ENCODE measurements around the gene LYPD6. TPM values are rescaled to one million over a fixed set of nuclear protein-coding genes. Genes with fewer than 3 reads are reported as not detected.

Gene LYPD6
- total RNA-seq, 1 experiment from 2014 or later: 8.6 TPM

DNA sequence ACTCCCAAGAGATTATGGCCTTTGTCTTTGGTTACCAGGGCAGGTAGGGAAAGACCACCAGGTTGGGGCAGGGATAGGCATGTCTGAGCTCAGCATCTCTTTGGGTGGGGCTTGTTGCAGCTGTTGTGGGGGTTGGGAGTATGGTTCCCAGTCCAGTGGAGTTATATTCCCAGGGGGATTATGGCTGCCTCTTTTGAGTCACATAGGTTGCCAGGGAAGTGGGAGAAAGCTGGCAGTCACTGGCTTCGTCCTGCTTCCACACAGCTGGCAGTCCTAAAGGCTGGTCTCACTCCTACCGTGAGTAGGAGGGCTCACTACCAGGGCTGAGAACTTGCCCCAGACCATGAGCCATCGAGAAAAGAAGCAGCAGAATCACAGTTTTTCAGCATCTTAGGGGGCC lies 79.1 kb downstream of the LYPD6 start:
- DNase-seq (ENCODE audit: low spot score): no peak

DNA sequence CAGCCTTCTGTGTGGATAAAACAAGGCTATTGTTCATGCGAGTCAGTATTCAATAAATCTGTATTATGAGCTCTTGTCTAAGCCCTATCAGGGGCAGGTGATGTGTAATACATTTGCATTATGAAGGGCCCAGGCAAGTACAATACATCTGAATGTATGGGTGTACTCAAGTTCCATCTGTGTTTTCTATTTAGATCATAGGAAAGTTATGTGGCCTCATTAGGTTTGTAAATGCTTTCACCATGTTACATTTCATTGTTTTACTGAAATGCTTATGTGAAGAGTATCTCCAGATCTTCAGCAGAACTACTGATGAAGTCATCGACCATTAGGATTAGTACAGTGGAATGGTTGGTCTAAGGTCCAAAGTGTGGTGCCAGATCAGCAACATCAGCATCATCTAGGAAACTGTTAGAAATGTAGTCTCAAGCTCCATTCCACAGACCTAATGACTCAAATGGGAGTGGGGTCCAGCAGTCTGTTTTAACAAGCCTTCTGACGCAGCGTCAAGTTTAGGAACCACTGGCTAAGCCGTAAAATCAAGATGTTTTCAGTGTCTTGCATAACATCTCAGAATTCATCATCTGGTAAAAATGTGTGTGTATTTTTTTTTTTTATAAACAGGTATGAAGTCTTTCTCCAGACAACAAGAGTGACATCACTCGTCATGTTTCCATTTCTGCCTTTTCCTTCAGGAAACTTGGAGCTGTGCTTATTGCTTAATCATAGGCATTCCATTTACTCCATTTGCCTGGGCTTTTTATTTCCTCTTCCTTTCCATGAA lies 80.5 kb downstream of the LYPD6 start:
- DNase-seq (ENCODE audit: low spot score): peak; percentile 64

GRCh38 chr2:149413487-149413886 lies 83.1 kb downstream of the LYPD6 start:
- DNase-seq (ENCODE audit: low spot score): no peak

- DNase-seq (ENCODE audit: low spot score): no peak
These were observed 84.7 kb downstream of the LYPD6 start for GRCh38 chr2:149415086-149415485.

DNA sequence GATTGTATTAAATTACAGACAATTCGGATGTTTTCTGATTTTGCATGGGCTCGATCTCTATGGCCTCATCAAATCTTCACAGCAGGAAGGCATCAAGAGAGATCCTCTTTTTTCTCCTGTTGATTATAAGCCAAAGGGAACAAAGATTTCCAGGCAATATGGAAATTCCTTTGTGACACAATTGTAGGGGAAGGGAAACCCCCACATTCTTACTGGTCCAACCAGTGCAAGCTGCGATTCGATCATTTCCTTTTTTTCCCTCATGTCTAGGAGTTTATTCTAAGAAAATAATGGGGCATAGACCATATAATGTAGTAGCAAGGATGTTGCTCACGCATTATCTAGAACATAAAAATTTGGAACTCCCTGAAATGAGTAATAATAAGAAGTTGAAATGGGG lies 87.7 kb downstream of the LYPD6 start:
- no peak for DNase-seq (ENCODE audit: low spot score)

DNA sequence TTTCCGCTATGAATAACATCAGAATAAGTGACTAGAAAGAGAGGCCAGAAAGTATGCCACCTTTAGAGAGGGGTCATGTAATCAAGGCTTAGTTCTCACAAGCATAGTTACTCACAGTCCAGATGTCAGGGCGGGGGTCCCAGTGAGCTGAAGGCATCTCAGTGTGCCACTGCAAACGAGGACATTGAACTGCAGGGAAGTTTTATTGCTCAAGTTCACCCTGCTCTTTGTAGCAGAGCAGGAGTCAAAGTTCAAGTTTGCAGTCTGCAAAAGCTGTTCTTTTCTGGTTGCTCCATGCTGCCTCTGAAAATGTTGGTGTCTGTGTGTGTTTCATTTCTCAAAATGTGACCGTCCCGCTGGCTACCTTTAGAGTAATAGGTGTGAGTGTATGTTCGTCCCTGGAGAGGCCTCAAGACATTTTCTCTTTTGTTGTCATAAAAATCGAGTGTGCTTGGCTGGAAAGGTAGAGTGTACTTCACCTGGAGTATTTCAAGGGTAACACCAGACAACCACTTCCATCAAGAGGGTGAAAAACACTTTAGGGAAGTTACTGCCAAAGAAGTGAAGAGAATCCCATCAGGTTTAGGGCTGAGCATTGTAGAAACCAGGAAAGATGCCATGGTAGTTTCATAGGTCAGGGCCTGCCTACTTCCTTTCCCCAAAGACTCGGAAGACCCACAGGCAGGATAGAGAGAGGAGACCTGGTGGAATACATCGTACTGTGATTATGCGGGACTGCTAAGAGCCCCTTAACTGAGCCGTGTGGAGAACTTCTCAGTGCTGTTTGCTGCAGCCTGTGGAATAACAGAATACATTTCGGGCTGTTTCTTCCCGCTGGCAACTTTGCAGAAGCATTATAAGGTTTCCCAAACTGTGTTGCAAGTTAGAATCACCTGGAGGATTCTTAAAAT lies 89.9 kb downstream of the LYPD6 start:
- no peak for DNase-seq (ENCODE audit: low spot score)

DNA sequence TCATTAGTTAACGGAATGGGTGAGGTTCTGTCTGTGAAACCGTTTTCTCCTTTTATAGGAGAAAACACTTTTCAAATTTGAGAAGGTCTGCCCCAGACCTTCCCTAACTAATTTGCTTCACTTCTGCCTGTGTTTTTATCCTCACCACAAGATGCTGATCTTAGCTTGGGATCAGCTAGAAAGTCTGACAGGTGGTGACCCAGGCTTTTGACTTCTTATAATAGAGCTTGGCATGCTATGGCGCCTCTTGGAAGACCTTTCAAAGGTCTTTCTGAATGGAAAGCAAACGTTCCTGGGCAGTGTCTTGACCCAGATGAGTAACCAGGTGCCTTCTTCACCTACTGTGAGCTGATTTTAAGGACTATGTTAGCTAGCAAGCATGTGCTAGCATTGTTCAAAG lies 91.4 kb downstream of the LYPD6 start:
- no peak for DNase-seq (ENCODE audit: low spot score)

DNA sequence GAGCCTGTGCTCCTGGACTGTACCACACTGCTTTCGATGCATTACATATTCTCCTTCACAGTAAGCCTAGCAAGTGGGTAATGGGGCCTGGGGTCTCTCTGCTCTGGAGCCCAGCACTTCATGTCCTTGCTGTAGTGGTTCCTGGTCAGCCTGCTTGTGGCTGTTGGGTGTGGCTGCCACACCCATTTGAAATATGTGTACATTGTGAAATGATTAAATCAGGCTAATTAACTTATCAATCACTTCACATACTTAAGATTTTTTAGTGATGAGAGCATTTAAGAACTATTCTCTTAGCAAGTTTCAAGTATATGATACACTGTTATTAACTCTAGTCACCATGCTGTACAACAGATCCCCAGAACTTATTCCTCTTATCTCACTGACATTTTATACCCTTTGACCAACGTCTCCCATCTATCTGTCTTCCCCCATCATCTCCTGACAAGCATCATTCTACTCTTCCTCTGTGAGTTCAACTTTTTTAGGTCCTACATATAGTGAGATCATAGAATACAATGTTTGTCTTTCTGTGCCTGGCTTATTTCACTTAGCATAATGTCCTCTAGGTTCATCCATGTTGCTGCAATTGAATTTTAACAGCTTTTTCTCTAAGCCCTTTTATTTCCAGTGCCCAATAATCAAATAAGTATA lies 92.1 kb downstream of the LYPD6 start:
- no peak for DNase-seq (ENCODE audit: low spot score)

- DNase-seq (ENCODE audit: low spot score): no peak
These were observed 92.6 kb downstream of the LYPD6 start for GRCh38 chr2:149422991-149423338.

DNA sequence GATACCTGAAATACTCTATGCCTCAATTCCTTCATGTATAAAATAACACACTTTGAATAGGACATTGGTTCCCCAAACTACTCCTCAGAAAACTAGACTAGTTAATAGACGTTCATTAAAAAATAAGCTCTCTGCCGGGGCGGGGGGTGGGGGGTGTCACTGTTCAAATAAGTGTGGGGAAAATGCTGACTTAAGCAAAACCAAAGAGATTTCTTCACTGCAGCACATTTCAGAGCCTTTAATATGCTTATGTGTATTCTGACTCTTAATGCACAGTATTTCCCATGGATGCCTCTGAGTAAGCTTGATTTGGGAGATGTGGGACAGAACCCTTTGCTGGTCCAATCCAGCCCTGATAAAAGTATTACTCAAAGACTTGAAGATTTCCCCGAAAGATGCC lies 93.2 kb downstream of the LYPD6 start:
- DNase-seq (ENCODE audit: low spot score): no peak

- DNase-seq (ENCODE audit: low spot score): no peak
These were observed 97.0 kb downstream of the LYPD6 start for GRCh38 chr2:149427387-149427786.

GRCh38 chr2:149428783-149429182 lies 98.4 kb downstream of the LYPD6 start:
- DNase-seq (ENCODE audit: low spot score): no peak

DNA sequence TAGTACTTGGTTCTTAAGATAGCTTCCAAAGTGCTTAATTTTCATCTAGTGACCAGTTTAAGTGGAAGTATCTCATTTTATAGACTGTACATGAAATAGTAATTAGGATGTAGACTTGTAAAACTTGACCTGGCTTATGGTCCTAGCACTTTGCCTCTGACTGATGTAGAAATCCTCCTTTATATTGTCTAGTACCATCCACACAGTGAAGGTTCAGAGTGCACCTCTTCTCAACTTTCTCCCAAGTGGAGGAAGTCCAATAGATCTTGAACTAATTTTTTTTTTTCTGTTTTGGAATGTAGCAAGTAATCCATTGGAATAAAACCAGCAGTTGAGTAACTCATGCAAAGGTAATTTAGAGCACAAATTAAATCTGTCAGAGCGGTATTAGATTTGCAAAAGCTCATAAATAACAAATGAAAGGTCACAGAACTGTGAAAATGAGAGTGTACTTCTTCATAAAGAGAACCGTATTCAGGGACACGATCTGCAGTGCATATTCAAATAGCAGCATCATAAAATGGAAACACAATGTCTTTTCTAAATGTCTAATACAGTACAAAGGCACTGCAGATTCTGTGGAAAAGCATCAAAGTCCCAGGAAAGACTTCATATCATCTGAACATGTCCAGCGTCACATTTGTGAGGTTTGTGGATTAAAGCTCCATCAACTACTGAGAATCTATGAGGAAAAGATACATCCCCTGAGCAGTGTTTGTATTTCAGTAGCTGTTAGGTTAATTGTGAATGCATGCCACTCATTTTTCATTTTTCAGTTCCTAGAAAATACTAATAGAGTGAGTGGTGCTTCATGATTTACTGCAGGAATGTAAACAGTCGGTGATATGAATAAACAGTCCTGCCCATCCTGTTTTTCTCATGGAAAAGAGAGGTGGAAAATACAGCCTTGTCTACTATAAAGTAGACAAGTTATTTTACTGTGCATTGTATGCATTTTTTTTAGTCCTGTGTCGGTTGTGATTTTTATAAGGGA lies 100.7 kb downstream of the LYPD6 start:
- no peak for DNase-seq (ENCODE audit: low spot score)

DNA sequence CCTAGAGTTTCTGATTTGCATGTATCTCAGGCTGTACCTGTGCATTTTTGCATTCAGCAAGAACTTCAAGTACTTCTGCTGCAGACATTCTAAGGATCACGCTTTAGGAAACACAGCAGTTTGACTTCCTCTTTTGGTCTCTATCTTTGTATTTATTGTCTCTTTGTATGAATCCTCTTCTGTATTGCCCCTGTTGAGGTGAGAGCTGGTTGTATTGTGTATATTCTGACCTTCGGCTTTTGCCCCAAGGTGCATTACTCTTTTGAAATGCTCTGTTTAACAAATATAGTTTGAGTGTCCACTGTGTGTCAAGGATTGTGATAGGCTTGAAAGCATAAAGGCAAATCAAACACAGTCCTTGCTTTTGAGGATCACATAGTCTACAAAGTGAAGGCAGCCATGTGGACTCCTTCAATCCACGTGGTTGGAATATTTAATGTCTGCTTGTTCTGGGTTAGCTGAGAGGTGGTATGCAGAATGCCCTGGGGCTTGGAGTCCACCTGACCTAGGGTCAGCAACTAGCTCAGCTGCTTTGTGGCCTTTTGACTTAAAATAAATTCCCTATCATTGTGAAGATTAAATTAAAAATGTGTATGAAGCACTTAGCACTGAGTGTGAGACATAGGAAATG lies 108.1 kb downstream of the LYPD6 start:
- no peak for DNase-seq (ENCODE audit: low spot score)

DNA sequence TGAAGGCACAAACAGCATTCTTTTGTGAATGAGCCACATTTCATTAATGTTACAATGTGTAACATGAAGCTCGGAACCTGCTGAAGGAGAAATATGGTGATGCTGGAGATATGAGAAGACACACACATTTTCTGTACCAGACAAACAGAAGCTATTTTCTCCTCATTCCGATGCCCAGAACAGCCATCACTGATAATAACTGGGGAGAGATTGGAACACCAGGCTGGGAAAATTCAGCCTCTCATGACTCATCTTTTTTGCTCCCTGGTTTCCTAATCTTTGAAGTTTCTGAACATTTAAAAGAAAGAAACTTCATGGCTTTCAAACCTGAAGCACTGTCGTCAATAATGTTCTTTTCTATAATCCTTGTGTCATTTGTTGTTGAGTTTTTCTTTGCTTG lies 110.9 kb downstream of the LYPD6 start:
- no peak for DNase-seq (ENCODE audit: low spot score)

GRCh38 chr2:149442346-149442745 lies 112.0 kb downstream of the LYPD6 start:
- DNase-seq (ENCODE audit: low spot score): no peak

DNA sequence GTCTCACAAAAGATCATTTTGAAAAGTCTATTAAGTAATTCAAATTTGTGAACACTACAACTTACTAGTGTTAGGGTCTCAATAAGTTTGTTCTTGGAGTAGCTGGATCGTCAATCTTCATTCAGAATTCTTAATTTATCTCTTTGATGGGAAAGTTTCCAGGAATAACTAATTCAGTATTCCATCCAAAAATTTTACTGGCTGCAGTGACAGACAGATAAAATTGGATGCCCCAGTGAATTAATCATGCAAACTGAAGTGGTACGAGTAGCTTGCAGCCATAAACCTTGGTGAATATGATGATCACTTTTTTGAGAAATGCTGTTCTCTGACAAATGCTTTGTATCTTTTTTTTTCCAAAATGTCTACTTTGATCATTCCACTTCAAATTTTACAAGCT lies 112.8 kb downstream of the LYPD6 start:
- DNase-seq (ENCODE audit: low spot score): no peak

DNA sequence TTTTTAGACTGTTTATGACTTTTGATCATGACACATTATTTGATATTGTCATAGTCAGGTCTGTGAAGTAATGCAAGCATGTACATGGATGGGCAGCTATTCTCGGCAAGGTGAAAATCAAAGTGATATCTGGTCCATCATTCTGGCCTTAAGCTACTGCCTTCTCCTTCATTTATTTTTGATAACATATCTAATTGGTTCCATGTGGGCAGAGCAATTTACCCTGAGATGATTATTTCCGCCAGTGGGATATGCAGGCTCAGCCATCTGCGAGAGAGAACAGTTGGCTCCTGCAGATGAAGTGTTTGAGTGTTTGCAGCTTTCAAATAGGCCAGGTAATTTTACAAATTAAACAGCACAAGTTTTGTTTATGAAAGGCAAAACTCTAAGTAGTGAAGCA lies 116.4 kb downstream of the LYPD6 start:
- DNase-seq (ENCODE audit: low spot score): no peak

GRCh38 chr2:149448315-149448714 lies 117.9 kb downstream of the LYPD6 start:
- DNase-seq (ENCODE audit: low spot score): no peak

GRCh38 chr2:149449017-149449416 lies 118.6 kb downstream of the LYPD6 start:
- DNase-seq (ENCODE audit: low spot score): no peak

Data from H4 (cell line).